ENCODE data around the gene REV1. TPM values are rescaled to one million over a fixed set of nuclear protein-coding genes. Genes with fewer than 3 reads are reported as not detected.

REV1 gene
- total and polyA plus RNA-seq, 2 of the 8 experiments (the other 6 are each of a cell fraction or from before 2014, with no cell fraction given): 16.6 to 34.3 TPM

GRCh38 chr2:99445065-99445464 is 44.8 kb downstream of the REV1 start:
- ChIA-PET POLR2A (ENCODE audit: partially characterized antibody) (no interaction called here), CTCF (ENCODE audit: partially characterized antibody) (no interaction called here)
- Histone ChIP-seq H2BK120ac (replicated peaks; ENCODE audit: low read depth, low read length) (no peak overlapping the region), H3K56ac (replicated peaks; ENCODE audit: insufficient read length, low read depth, low read length) (no peak overlapping the region), H3K4me2 (ENCODE audit: insufficient read depth in 1 of 2, low read depth in 2 of 2, low read length in 2 of 2) (no peak overlapping the region), H3K14ac (ENCODE audit: insufficient read length) (no peak overlapping the region), H3K79me1 (ENCODE audit: low read depth, low read length) (no peaks in the 10 kb centered on the region), H3K36me3 (ENCODE audit: control insufficient read depth in 2 of 4, insufficient read depth in 4 of 4, low read length in 3 of 4) (peaks cover 0 to 27% (median 6%) of the 10 kb centered on the region in 4 experiments; a peak in 5 of 8 replicates), H3K23me2 (ENCODE audit: low read depth, low read length) (no peaks in the 10 kb centered on the region), H2AK5ac (ENCODE audit: low read depth, low read length) (no peak overlapping the region), H2BK15ac (ENCODE audit: low read length) (no peak overlapping the region), H4K5ac (ENCODE audit: insufficient read length, low read depth, low read length) (no peak overlapping the region), H3K79me2 (ENCODE audit: control insufficient read depth in 1 of 2, insufficient read depth in 2 of 2, low read length in 2 of 2) (peaks cover 0 to 10% of the 10 kb centered on the region in 2 experiments; a peak in 2 of 4 replicates), H3K27ac (ENCODE audit: low read depth, low read length) (no peak overlapping the region), H4K8ac (ENCODE audit: extremely low read depth, insufficient read depth, low read length) (no peak overlapping the region), H3K23ac (ENCODE audit: insufficient read length) (no peak overlapping the region), H2BK12ac (ENCODE audit: low read depth, low read length) (no peak overlapping the region), H3K9me3 (ENCODE audit: insufficient read depth in 2 of 2, low read depth in 1 of 2, low read length in 1 of 2) (no peaks in the 10 kb centered on the region), H2BK5ac (ENCODE audit: low read depth, low read length) (no peak overlapping the region), H3K4ac (replicated peaks; ENCODE audit: insufficient read length, low read depth, low read length) (no peak overlapping the region), H2AFZ (ENCODE audit: low read length) (no peak overlapping the region), H3K18ac (ENCODE audit: extremely low read depth, low read length) (no peak overlapping the region), H2BK20ac (ENCODE audit: low read length) (no peak overlapping the region), H3K4me1 (replicated peaks in 1 of 4; ENCODE audit: control insufficient read depth in 3 of 4, insufficient read depth in 4 of 4, low read length in 3 of 4) (peaks cover 3 to 8% (median 5%) of the 10 kb centered on the region in 4 experiments; a peak in 5 of 7 replicates), H4K20me1 (replicated peaks in 1 of 2; ENCODE audit: control insufficient read depth in 1 of 2, insufficient read depth in 2 of 2, low read length in 2 of 2) (no peaks in the 10 kb centered on the region), H3K9ac (replicated peaks in 1 of 4; ENCODE audit: extremely low read depth in 1 of 4, low read depth in 3 of 4, low read length in 3 of 4) (no peak overlapping the region), H3K4me3 (ENCODE audit: extremely low read depth in 1 of 4, insufficient read depth in 2 of 4, low read depth in 3 of 4, low read length in 4 of 4) (no peak overlapping the region), H4K91ac (replicated peaks; ENCODE audit: insufficient read length, low read length) (no peak overlapping the region), H3K27me3 (replicated peaks in 1 of 4; ENCODE audit: control insufficient read depth in 3 of 4, extremely low read depth in 1 of 4, insufficient read depth in 3 of 4, low read length in 3 of 4) (no peaks in the 10 kb centered on the region)
- WGBS, 2 experiments (ENCODE audit: extremely low coverage in 1 of 2, insufficient coverage in 1 of 2, insufficient read length in 1 of 2, insufficient replicate concordance in 2 of 2, low coverage in 1 of 2, low lambda C conversion rate in 2 of 2, missing lambda C conversion rate in 1 of 2): 89% methylated on average over 4 of the region's 4 CpGs; no CpG with 5 or more reads in 1 of the 2 experiments
- FAIRE-seq (no peak), DNase-seq (ENCODE audit: low read depth in 1 of 2, low spot score in 2 of 2) (no peak)
- TF ChIP-seq YY1 (IDR thresholded peaks at IDR 0.05; ENCODE audit: low read depth, low read length): no peak
- TF ChIP-seq POLR2A (IDR thresholded peaks at IDR 0.05; ENCODE audit: control extremely low read depth in 1 of 2, low read depth in 2 of 2, low read length in 2 of 2): no peak
- no peak for TF ChIP-seq CTBP2 (IDR thresholded peaks at IDR 0.05; ENCODE audit: borderline replicate concordance, insufficient read depth, insufficient read length, low read length)
- no peak for TF ChIP-seq CTCF (IDR thresholded peaks at IDR 0.05; ENCODE audit: control extremely low read depth in 1 of 3, insufficient read depth in 1 of 3, low read depth in 1 of 3, low read length in 3 of 3)
- no peak for TF ChIP-seq TAF1 (IDR thresholded peaks at IDR 0.05; ENCODE audit: low read depth, low read length)
- no peak for TF ChIP-seq SIX5 (IDR thresholded peaks at IDR 0.05; ENCODE audit: low read depth, low read length)
- TF ChIP-seq SIRT6 (IDR thresholded peaks at IDR 0.05; ENCODE audit: low read length): no peak
- no peak for TF ChIP-seq CBX8 (IDR thresholded peaks at IDR 0.05; ENCODE audit: borderline replicate concordance, low read depth, low read length)
- no peak for TF ChIP-seq ASH2L (IDR thresholded peaks at IDR 0.05; ENCODE audit: low read length)
- no peak for TF ChIP-seq RFX5 (IDR thresholded peaks at IDR 0.05; ENCODE audit: borderline replicate concordance, low read depth, low read length)
- no peak for TF ChIP-seq SP1 (IDR thresholded peaks at IDR 0.05; ENCODE audit: low read depth, low read length)
- TF ChIP-seq NANOG (IDR thresholded peaks at IDR 0.05; ENCODE audit: insufficient read depth, low read depth, low read length, poor library complexity, severe bottlenecking): no peak
- no peak for TF ChIP-seq TAF7 (optimal IDR thresholded peaks at IDR 0.05; ENCODE audit: borderline replicate concordance, low read depth, low read length)

Data from H1 (cell line).